K562 (cell line): ENCODE results near the gene ADCY5. TPM values are rescaled to one million over a fixed set of nuclear protein-coding genes. Genes with fewer than 3 reads are reported as not detected.

Experiments used
- ATAC-seq: fragments of 200-7000 bp; cut with Tn5 transposase; 3 replicates; pipeline ENCODE4 v1.9.1; 2020; ENCODE audit warnings: moderate library complexity
- BruUV-seq: library from RNA; stranded (reverse); fragments of 400-500 nt; replicated peaks from 2 replicates; lab custom pipeline; 2021; lab: Mats Ljungman, UMichigan
- CTCF ChIA-PET: fragments of 300-600 bp; formaldehyde crosslinking; extraction: SDS; loops from one replicate; lab custom pipeline; 2021; ENCODE audit warnings: low intra/inter-chr PET ratio; lab: Yijun Ruan, JAX
- POLR2A ChIA-PET: fragments of 300-600, 350-650 bp; sonication (Branson Sonifier 250); formaldehyde crosslinking; extraction: SDS; loops from one replicate; lab custom pipeline; 2021; ENCODE audit warnings: antibody characterized with exemption, inconsistent platforms; lab: Yijun Ruan, JAX
- DNase-seq, 4 experiments: peaks; one replicate each; pipeline versions ENCODE4 v3.0.0 to v3.0.0-alpha.2; 2011 to 2018; ENCODE audit warnings: low spot score in 3 of 4, mixed read lengths in 3 of 4; ENCODE audit errors: extremely low read depth in 1 of 4
- FAIRE-seq: peaks from 2 replicates; lab custom pipeline; 2011; peaks lifted over from hg19 to GRCh38; lab: Jason Lieb, UNC
- H2AFZ ChIP-seq: 2 replicates; pipeline ENCODE4 v1.6.0; 2011; ENCODE audit warnings: low read depth, low read length, control low read depth, inconsistent platforms
- H3K27ac ChIP-seq: fragments of 200-600 bp; 3 replicates; pipeline ENCODE4 v1.8.0; 2011; ENCODE audit warnings: low read depth, mild to moderate bottlenecking, control low read depth, inconsistent platforms, low read length, moderate library complexity, mixed read lengths; ENCODE audit errors: extremely low read depth
- H3K27me3 ChIP-seq, 2 experiments: fragments of 300-600 bp in 1 of 2; 2 replicates in 1 of 2; 3 replicates in 1 of 2; pipeline versions ENCODE4 v1.6.0 to v1.8.0; 2011; ENCODE audit warnings: inconsistent platforms in 2 of 2, low read length in 2 of 2, mild to moderate bottlenecking in 1 of 2, mixed read lengths in 1 of 2, moderate library complexity in 1 of 2; ENCODE audit not compliant: control insufficient read depth in 2 of 2, insufficient read depth in 2 of 2
- H3K36me3 ChIP-seq: fragments of 300-600 bp; 3 replicates; pipeline ENCODE4 v1.8.0; 2011; ENCODE audit warnings: mild to moderate bottlenecking, low read length, inconsistent platforms; ENCODE audit not compliant: control insufficient read depth, insufficient read depth
- H3K4me1 ChIP-seq, 2 experiments: fragments of 200-600 bp in 1 of 2; replicated peaks in 1 of 2; 2 replicates in 1 of 2; 3 replicates in 1 of 2; pipeline versions ENCODE4 v1.5.1 to v1.8.0; 2011; ENCODE audit warnings: inconsistent platforms in 2 of 2, low read length in 2 of 2, mild to moderate bottlenecking in 1 of 2, mixed read lengths in 1 of 2, moderate library complexity in 1 of 2; ENCODE audit not compliant: control insufficient read depth in 2 of 2, insufficient read depth in 2 of 2
- H3K4me2 ChIP-seq: 2 replicates; pipeline ENCODE4 v1.6.1; 2011; ENCODE audit warnings: low read length, control low read depth, inconsistent platforms, mixed read lengths; ENCODE audit not compliant: insufficient read depth
- H3K4me3 ChIP-seq: fragments of 200-600 bp; sonication (generic), shearing (Covaris generic); 2 replicates; pipeline ENCODE4 v1.5.1; 2016; ENCODE audit warnings: control low read depth, inconsistent platforms
- H3K79me2 ChIP-seq: fragments of 200-600 bp; 3 replicates; pipeline ENCODE4 v1.8.0; 2011; ENCODE audit warnings: low read length, inconsistent platforms; ENCODE audit not compliant: control insufficient read depth, insufficient read depth
- H3K9ac ChIP-seq, 2 experiments: 2 replicates each; pipeline versions ENCODE4 v1.6.0 to v1.6.1; 2011; ENCODE audit warnings: low read depth in 2 of 2, low read length in 2 of 2, control low read depth in 1 of 2, inconsistent platforms in 1 of 2, mild to moderate bottlenecking in 1 of 2, mixed read lengths in 1 of 2; ENCODE audit not compliant: insufficient read depth in 1 of 2
- H3K9me1 ChIP-seq: one replicate; pipeline ENCODE4 v1.6.0; 2011; ENCODE audit warnings: inconsistent platforms, mild to moderate bottlenecking, low read length, moderate library complexity; ENCODE audit not compliant: control insufficient read depth, insufficient read depth
- H3K9me3 ChIP-seq: replicated peaks from 2 replicates; pipeline ENCODE4 v1.5.1; 2011; ENCODE audit warnings: low read depth, low read length, inconsistent platforms; ENCODE audit not compliant: control insufficient read depth, insufficient read depth
- H4K20me1 ChIP-seq: replicated peaks from 2 replicates; pipeline ENCODE4 v1.6.1; 2011; ENCODE audit warnings: low read length, inconsistent platforms, mixed read lengths; ENCODE audit not compliant: control insufficient read depth, insufficient read depth
- CBX8 ChIP-seq: fragments of 200-600 bp; sonication (generic); IDR thresholded peaks from 2 replicates; pipeline ENCODE4 v1.6.1; 2012; ENCODE audit warnings: borderline replicate concordance, mixed run types, low read depth, mild to moderate bottlenecking, moderate library complexity, mixed read lengths, low read length, control low read depth, inconsistent platforms; ENCODE audit not compliant: poor library complexity, severe bottlenecking; ENCODE audit errors: extremely low read depth
- GTF2E2 ChIP-seq: fragments of 200-800 bp; sonication (Bioruptor generic); IDR thresholded peaks from 2 replicates; pipeline ENCODE4 v1.6.1; 2016; ENCODE audit warnings: missing genetic modification characterization, missing compliant biosample characterization
- KAT7 ChIP-seq: sonication (generic); formaldehyde crosslinking; IDR thresholded peaks from 2 replicates; pipeline ENCODE4 v1.8.0; 2022; ENCODE audit warnings: missing genetic modification reagents, mild to moderate bottlenecking, borderline replicate concordance
- LARP7 ChIP-seq: fragments of 450-650 bp; IDR thresholded peaks from 2 replicates; pipeline ENCODE4 v1.6.1; 2016
- PURB ChIP-seq: sonication (generic); formaldehyde crosslinking; IDR thresholded peaks from 2 replicates; pipeline ENCODE4 v1.9.0; 2021; ENCODE audit warnings: low read depth, mild to moderate bottlenecking, missing genetic modification reagents
- RBM25 ChIP-seq: fragments of 200-400 bp; formaldehyde crosslinking; IDR thresholded peaks from 2 replicates; pipeline ENCODE4 v1.6.1; 2018; ENCODE audit warnings: low read length, low read depth, moderate library complexity; ENCODE audit not compliant: severe bottlenecking
- RFX1 ChIP-seq: fragments of 450-650 bp; IDR thresholded peaks from 2 replicates; pipeline ENCODE4 v1.6.1; 2016; ENCODE audit warnings: mild to moderate bottlenecking, moderate library complexity
- RHOXF2B ChIP-seq: fragments of 250-450 bp; sonication (Bioruptor Pico); conservative IDR thresholded peaks from 2 replicates; pipeline ENCODE4 v1.5.1; 2021
- SMAD4 ChIP-seq: fragments of 250-450 bp; sonication (Bioruptor Pico); conservative IDR thresholded peaks from 2 replicates; pipeline ENCODE4 v1.8.0; 2021; ENCODE audit warnings: inconsistent platforms, mild to moderate bottlenecking, moderate library complexity
- TAF7 ChIP-seq: fragments of 450-650 bp; IDR thresholded peaks from 2 replicates; pipeline ENCODE4 v1.6.1; 2016; ENCODE audit warnings: missing genetic modification characterization, missing compliant biosample characterization
- ZNF282 ChIP-seq: sonication (generic); formaldehyde crosslinking; IDR thresholded peaks from 2 replicates; pipeline ENCODE4 v1.8.1; 2023; ENCODE audit warnings: missing genetic modification reagents
- ZNF766 ChIP-seq: fragments of 200-800 bp; sonication (Bioruptor generic); conservative IDR thresholded peaks from 2 replicates; pipeline ENCODE4 v1.6.1; 2016; ENCODE audit warnings: missing genetic modification characterization, missing compliant biosample characterization
- WGBS: fragments of 100-300 bp; shearing (Covaris generic); methylation state at CpG from one replicate; pipeline ENCODE4 v1.1.6; 2016; ENCODE audit warnings: low coverage, mixed read lengths; ENCODE audit not compliant: insufficient coverage; ENCODE audit errors: missing lambda C conversion rate; 5-methylcytosine and 5-hydroxymethylcytosine counted together
- in situ Hi-C: fragments of 300-500 bp; cut with MboI; formaldehyde crosslinking; loops from 4 replicates; pipeline ENCODE4 v1.15.0; 2018; ENCODE audit warnings: inconsistent platforms, mixed read lengths
- intact Hi-C: fragments of 100-400 bp; cut with micrococcal nuclease; formaldehyde crosslinking; loops from 2 replicates; pipeline ENCODE4 v1.14.2; 2022
- polyA plus RNA-seq, 8 experiments: library from polyadenylated mRNA; depleted of rRNA in 4 of 8; stranded (reverse) in 5 of 8; unstranded in 3 of 8; fragments of >200 nt; fragmentation: Nextera tagmentation in 2 of 8; fragmentation: Illumina TruSeq in 1 of 8; extraction: Ambion mirVana in 2 of 8; extraction: Trizol in 1 of 8; gene quantifications; 2 replicates each; pipeline versions ENCODE4 v1.2.1 to v1.2.3, GENCODE V29; 2011 to 2014; ENCODE audit warnings: inconsistent platforms in 1 of 8, missing spikeins in 1 of 8
- total RNA-seq, 7 experiments: library from RNA; depleted of rRNA in 6 of 7; stranded (reverse); fragments of >200 nt in 6 of 7; fragmentation: Illumina TruSeq in 2 of 7; extraction: Trizol in 2 of 7; gene quantifications; 2 replicates each; pipeline versions ENCODE4 v1.2.1 to v1.2.3, GENCODE V29; 2011 to 2021; ENCODE audit warnings: low replicate concordance in 1 of 7
- TF ChIP-seq, protein P1 (sequence below), 2 experiments: fragments of 450-650 bp in 1 of 2; IDR thresholded peaks; 2 replicates each; pipeline ENCODE4 v1.6.1; 2011 to 2017; ENCODE audit warnings: low read depth in 2 of 2, antibody characterized with exemption in 1 of 2, borderline replicate concordance in 1 of 2, low read length in 1 of 2, mild to moderate bottlenecking in 1 of 2, mixed read lengths in 1 of 2; ENCODE audit not compliant: control insufficient read depth in 1 of 2

ADCY5 gene
- total and polyA plus RNA-seq, 9 of the 15 experiments (the other 6 are each of a cell fraction or from before 2014, with no cell fraction given) = under 0.01 TPM; not detected in 8

DNA sequence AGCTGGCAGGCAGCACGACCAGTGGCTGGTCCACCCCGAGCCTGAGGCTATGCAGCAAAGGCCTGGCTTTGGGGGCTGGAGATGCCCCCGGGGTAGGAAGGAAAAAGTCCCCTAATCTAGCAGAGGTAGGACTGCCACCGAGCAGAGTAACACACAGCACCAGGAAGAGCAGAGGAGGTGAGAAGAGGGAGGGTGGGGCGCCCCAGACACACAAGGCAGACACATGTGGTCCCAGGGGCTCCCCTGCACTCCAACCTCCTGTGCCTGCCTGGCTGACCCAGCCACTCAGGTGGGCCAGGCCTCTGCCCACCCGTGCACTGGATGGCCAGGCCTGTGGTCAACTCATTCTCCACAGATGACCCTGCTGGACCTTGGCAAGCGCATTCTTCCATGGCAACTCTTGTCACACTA is 112.4 kb downstream of the ADCY5 start:
- no peak overlapping the region for H2AFZ ChIP-seq
- no peaks in the 10 kb centered on the region for H4K20me1 ChIP-seq
- ChIA-PET CTCF (no interaction called here), POLR2A (no interaction called here)
- H3K36me3 ChIP-seq = no peaks in the 10 kb centered on the region
- no peak overlapping the region for H3K4me3 ChIP-seq
- peak overlapping the region in 1 of 2 experiments; percentile 45; a peak in 1 of 4 replicates for H3K9ac ChIP-seq
- H3K27ac ChIP-seq = no peak overlapping the region
- no peak for ATAC-seq
- H3K9me1 ChIP-seq = no peaks in the 10 kb centered on the region
- H3K4me1 ChIP-seq = peaks cover 0 to 4% of the 10 kb centered on the region in 2 experiments; a peak in 1 of 5 replicates
- H3K4me2 ChIP-seq = no peak overlapping the region
- peaks cover 0 to 11% of the 10 kb centered on the region in 2 experiments; a peak in 2 of 5 replicates for H3K27me3 ChIP-seq
- intact Hi-C loops = no loop called here
- WGBS = 0% methylated on average over 3 of the region's 7 CpGs
- no TSS peak for BruUV-seq
- H3K9me3 ChIP-seq = no peaks in the 10 kb centered on the region
- in situ Hi-C loops = no loop called here
- H3K79me2 ChIP-seq = no peaks in the 10 kb centered on the region
- no peak for FAIRE-seq
- TF ChIP-seq KAT7 (no peak), CBX8 (no peak), ZNF282 (CRISPR knock-in tag) (no peak), RBM25 (no peak), ZNF766 (CRISPR knock-in tag) (no peak), RHOXF2B (no peak), SMAD4 (CRISPR knock-in tag) (no peak), GTF2E2 (tag) (no peak), PURB (CRISPR knock-in tag) (no peak), TAF7 (no peak), LARP7 (no peak), RFX1 (no peak)
- TF ChIP-seq, protein P1, sequence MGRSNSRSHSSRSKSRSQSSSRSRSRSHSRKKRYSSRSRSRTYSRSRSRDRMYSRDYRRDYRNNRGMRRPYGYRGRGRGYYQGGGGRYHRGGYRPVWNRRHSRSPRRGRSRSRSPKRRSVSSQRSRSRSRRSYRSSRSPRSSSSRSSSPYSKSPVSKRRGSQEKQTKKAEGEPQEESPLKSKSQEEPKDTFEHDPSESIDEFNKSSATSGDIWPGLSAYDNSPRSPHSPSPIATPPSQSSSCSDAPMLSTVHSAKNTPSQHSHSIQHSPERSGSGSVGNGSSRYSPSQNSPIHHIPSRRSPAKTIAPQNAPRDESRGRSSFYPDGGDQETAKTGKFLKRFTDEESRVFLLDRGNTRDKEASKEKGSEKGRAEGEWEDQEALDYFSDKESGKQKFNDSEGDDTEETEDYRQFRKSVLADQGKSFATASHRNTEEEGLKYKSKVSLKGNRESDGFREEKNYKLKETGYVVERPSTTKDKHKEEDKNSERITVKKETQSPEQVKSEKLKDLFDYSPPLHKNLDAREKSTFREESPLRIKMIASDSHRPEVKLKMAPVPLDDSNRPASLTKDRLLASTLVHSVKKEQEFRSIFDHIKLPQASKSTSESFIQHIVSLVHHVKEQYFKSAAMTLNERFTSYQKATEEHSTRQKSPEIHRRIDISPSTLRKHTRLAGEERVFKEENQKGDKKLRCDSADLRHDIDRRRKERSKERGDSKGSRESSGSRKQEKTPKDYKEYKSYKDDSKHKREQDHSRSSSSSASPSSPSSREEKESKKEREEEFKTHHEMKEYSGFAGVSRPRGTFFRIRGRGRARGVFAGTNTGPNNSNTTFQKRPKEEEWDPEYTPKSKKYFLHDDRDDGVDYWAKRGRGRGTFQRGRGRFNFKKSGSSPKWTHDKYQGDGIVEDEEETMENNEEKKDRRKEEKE (IDR thresholded peaks at IDR 0.05; ENCODE audit: borderline replicate concordance in 1 of 2, control insufficient read depth in 1 of 2, low read depth in 2 of 2, low read length in 1 of 2) = no peak
- no peak for DNase-seq
